GDM1 (cell line): ENCODE results near the gene CMBL.
"Not testable (repeated sequence)": the region's sequence is repeated elsewhere in the genome, so short reads cannot be mapped to it uniquely, and the experiment has no call there.

ENCODE experiments used
- DNase-seq: peaks from one replicate; lab custom pipeline; 2025; lab: John Stamatoyannopoulos, UW

CMBL gene

DNA sequence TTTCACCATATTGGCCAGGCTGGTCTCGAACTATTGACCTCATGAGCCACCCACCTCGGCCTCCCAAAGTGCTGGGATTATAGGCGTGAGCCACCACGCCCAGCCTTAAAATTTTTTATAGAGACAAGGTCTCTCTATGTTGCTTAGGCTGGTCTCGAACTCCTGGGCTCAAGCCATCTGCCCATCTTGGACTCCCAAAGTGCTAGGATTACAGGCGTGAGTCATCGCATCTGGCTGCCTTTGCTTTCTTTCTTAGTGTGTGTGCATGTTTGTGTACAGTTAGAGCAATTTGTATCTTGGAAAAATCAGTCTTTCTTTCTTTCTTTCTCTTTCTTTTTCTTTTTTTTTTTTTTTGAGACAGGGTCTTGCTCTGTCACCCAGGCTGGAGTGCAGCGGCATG, 22.3 kb downstream of the CMBL start:
- DNase-seq, result not testable (repeated sequence)

DNA sequence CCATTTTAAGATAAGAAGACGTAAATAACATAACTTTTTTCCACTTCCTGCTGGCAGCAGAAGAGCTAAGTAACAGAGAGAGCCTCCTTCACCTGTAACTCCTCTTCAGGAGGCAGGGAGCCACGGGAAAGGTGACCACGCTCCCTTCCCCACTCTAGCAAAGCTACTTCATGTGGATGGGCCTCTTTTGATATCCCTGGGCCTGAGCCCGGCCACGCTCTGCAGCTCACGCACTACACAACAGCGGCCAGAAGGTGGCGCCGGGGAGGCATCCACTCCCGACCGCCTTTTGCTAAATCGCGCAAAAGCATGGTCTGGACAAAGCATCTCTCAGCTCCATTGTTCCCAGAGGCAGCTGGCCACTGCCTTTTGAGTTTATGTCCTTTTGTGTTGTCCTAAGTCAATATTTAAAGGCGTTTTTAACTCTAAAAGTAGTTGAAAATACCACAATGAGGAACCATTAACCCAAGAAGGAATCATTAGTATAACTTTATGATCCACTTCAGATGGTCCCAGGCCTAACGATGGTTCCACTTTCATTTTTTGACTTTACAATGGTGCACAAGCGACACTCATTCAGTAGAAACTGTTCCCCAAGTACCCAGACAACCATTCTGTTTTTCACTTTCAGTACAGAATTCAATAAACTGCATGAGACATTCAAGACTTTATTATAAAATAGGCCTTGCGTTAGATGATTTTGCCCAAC, 23.6 kb downstream of the CMBL start:
- peak; percentile 61 for DNase-seq

DNA sequence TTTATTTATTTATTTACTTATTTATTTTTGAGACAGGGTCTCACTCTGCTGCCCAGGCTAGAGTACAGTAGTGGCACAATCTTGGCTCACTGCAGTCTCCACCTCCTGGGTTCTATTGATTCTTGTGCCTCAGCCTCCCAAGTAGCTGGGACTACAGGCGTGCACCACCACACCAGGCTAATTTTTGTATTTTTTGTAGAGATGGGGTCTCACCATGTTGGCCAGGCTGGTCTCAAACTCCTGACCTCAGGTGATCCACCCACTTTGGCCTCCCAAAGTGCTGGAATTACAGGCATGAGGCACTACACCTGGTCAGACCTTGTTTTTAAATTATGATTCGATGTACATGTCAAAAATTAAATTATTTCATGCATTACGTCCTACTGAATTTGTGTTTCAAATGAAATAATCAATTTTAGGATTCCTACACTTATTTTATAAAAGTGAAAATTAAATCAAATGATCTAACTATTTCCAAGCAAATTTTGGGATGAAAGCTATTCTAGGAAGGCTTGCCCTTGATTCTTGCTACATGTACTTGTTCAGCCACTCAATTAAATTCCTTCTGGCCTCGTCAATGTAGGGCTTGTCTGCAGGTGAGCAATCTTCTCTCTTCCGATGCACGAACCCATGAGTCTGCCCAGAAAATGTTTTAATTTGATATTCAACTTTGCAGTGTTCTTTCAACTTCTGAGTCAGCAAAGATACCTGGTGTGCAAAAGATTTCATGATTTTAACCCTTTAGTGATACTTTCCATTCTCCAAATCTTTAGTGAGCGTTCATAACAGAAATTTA, 27.6 kb downstream of the CMBL start:
- no peak for DNase-seq

DNA sequence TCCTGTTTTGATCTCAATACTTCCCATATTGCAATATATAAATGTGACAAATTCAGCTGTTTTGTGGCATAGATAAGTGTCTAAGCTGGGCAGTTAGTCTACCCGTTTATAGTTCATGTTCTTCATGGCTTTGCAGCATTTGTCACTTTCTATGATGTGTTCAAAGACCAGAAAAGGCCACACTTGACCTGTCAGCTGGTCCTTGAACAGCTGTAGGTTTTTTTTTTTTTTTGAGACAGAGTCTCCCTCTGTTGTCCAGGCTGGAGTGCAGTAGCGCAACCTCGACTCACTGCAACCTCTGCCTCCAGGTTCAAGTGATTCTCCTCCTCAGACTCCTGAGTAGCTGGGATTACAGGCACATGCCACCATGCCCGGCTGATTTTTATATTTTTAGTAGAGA, 28.4 kb downstream of the CMBL start:
- DNase-seq, result no peak

DNA sequence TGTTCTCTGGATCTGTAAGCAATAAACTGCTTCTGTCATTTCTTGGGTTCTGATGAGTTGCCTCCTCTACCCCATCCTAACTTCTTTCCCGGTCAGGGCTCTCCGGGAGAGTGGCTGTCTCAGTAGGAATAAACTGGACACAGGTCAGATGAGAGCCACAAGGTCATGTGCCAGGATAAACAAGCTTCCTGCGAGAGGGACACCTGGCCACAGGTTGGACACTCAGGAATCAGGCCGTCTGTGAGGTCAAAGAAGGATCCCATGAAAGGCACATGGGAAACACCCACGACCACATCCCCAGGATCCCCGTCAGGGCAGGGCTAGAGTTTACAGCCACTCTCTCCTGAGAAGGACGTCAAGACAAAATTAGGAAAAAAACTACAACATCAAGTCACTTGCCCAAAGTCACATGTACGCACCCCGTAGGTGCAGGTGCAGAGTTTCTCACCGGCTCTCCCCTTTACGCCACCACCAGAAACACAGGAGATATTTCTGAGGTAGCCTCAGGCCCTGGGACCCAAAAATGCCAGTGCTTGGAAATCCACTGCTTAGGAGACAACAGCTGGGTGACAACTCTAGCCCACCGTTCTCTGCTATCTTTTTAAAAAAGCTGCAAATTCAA, 28.9 kb downstream of the CMBL start:
- DNase-seq, result no peak

DNA sequence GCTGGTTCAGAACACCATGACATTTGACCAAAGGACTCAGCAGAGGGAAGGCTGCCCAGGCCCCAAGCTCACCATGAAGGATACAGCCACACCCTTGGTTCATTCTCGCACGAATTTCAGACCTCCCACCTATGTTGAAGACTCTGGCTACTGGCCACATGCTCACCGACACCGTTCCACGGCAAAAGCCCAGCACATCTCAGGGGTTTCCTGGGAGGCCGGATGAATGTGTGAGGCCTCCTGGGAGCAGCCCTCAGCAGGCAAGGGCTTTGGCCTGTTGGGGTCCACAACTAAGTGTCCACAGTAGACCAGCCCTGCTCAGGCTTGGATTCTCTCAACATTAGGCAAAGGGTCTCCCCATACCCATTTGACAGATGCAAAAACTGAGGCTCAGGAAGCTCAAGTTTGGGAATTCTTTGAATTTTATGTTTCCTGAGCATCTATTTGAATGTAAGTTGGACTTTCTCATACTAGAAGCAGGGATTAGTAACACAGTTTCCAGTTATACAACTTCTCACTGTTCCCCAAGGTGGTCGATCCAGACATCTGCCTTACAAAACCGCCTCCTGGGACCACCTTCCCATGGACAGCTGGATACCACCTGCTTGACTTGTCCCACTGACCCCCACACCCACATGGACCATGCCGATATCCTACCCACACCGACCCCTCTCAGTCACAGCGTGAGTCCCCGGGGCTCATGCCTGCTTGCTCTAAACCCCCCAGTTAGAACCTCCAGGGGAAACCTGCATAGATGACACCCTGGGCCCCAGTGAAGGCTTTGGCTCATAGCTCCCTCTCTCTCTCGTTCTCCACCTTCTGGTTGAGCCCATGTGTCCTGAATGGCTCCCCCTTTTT, 29.7 kb downstream of the CMBL start:
- no peak for DNase-seq

DNA sequence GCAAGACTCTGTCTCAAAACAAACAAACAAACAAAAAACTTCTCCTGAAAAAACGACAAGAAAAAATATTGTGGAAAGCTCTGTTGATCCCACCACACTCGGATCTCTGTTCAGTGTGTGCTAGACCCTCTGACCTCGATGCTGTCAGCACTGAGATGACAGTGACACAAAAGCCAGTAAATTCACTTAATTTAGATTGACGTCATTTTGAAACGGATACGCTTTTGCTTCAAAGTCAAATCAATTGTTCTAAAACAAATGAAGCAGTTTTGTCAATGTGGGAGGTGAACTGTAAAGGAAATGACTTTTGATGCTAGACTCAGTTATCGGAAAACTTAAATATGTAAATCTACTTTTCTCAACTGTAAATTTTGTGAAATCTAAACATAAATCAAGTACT, 31.0 kb downstream of the CMBL start:
- DNase-seq, result no peak

DNA sequence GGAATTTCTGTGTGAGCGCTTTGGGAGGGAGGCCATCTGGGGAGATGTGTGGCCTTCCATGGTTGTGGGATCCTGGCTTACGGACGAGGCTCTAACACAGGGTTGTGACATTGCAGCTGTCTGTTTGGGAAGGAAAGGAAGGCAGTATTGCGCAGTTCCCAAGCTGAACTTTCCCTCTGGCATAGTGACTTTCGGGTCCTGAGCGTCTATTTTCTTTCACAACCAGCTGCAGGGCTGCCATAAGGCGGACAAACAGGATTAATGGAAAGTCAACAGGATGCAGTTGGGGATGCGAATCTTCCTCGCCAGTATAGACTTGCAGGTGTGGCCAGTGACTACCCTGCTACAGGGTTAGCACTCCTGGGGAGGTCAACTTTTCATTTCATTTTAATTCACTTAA, 31.7 kb downstream of the CMBL start:
- no peak for DNase-seq

DNA sequence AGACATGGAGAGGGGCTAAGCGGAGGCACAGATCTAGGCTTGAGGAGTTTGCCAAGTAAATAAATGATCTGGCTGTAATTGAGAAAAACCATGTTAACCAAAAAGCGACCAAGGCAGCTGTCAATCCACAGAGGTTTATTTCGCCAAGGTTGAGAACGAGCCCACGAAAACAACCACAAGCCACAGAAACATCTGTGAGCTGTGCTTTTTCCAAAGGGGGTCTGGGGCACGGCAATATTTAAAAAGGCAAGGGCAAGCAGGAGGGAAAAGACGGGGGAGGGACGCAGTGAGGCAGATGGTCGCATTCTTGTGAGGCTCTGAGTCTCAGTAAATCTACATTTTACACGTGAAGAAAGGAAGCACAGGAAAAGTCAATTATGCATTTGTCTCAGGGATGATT, 32.2 kb downstream of the CMBL start:
- no peak for DNase-seq

DNA sequence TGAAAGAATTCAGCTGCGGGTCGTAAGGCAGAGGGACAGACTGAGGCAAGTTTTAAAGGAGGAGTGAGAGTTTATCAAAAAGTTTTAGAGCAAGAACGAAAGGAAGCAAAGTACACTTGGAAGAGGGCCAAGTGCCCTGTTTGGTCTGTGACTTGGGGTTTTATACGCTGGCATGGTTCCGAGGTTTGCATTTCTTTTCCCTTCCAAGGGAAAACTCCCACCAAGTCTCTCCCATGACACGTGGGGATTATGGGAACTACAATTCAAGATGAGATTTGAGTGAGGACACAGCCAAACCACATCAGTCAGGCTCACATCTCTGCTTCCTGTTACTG, 34.9 kb downstream of the CMBL start:
- DNase-seq, result not testable (repeated sequence)

DNA sequence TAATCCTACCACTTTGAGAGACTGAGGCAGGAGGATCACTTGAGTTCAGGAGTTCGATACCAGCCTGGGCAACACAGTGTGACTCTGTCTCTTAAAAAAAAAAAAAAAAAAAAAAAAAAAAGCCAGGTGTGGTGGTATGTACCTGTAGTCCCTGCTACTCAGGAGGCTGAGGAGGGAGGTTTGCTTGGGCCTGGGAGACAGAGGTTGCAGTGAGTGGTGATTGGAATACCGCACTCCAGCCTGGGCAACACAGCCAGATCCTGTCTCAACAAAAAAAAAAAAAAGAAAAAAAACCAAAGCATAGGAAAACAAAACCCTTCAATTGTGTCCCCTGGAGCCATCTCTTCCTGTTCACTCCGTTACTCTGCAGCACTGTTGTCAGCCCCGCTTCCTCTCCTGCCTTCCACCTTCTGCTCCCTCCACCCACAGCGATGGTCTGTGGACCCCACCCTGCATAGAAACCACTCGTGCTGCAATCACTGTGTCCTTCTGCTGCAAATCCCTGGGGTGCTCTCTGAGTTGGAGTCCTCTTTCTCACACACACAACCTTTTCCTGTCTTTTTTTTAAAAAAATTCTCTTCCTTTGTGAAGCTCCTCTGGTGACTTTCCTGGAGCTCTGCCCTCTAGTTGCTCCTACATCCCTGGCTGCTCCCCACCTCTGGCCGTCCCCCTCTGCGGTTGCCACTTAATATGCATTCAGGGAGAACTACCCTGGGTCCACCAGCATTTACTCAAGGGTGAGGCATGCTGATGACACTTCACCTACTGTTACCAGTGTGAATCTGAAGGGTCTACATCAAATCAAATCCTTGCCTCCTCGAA, 35.4 kb downstream of the CMBL start:
- DNase-seq, result no peak

DNA sequence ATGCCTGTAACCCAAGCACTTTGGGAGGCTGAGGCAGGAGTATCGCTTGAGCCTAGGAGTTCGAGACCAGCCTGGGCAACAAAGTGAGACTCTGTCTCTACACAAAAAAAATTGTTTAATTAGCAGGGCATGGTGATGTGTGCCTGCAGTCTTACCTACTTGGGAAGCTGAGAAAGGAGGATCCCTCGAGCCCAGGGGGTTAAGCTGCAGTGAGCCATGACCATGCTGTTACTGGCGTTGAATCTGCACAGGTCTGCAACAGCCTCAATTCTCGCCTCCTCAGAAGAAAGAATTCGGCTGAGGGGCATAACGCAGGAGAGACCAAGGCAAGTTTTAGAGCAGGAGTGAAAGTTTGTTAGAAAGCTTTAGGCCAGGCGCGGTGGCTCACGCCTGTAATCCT, 39.6 kb downstream of the CMBL start:
- DNase-seq, result no peak

DNA sequence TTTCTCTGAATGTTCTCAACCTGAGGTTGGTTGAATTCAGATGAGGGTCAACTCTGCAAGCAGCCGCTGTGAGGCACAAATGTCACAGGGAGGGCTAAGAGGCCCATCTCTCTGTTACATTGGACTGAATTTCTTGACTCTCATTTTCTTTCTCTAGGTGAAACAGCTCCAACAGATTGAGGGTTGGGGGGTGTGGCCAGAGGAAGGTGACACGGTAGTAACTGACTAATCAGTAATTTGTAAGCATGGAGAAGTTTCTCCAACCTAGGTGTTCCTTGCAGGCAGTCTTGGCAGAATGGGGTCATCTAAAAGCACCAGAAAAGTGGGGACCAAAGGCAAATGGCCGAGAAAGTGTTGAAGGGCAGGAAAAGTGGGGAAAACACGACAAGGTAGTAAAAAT, 40.9 kb downstream of the CMBL start:
- no peak for DNase-seq

DNA sequence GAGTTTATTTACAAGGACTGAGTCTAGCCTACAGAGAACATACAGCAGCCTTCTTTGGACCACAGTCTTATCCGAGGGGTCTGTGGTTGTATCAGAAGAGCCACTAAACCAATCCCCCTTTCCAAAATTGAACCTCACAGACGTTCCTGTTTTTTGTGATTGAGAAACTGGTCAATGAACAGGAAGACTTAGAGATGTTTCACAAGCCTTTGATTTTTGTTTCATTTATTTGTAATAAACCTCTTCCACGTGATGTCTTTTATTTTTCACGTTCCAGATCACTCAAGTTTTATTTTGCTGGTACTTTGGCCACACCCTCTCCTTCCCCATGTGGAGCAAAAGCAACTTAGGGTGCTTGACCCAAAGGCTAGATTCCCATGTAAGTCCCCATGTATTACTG, 41.6 kb downstream of the CMBL start:
- DNase-seq, result no peak

DNA sequence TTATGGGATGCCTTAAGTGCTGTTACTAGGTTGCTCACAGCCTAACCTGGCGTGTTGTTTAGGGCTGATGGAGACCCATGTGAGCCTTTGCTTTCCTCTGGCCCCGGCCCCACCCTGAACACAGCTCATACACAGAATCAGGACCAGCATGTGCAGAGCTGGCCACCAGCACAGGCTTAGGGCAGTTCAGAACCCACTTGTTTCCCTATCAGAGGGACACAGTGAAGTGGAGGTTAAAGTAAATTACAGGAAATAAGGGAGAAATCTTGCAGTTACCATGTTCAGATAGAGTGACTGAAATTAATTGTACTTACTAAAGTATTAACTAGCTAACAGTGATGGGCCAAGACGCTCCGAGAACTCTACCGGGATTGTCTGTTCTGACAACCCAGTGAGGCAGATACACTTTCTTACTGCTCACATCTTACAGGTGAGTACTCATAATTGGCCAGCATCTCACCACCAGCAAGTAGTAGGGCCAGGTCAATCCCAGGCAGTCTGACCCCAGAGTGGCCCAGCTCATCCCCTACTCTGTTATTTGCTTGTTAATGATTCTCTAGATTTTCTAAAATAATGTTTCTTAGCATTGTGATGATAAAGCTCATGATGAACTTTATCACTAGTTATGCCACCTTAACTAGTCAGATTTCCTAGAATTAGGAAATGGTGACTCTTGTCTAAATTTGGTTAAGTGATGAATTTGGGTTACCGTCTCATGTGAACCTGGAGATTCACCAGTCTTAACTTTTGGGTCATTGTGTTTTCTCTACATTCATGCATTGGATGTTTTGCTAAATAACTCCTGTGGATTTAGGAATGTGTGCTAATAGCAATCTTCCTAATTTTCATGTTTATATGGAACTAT, 42.2 kb downstream of the CMBL start:
- DNase-seq, result no peak

DNA sequence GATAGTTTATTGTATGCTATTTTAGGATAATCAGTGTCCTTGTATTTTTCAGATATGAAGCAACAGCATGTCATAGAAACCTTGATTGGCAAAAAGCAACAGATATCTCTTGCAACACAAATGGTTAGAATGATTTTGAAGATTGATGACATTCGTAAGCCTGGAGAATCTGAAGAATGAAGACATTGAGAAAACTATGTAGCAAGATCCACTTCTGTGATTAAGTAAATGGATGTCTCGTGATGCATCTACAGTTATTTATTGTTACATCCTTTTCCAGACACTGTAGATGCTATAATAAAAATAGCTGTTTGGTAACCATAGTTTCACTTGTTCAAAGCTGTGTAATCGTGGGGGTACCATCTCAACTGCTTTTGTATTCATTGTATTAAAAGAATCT, 43.1 kb downstream of the CMBL start:
- DNase-seq, result no peak

DNA sequence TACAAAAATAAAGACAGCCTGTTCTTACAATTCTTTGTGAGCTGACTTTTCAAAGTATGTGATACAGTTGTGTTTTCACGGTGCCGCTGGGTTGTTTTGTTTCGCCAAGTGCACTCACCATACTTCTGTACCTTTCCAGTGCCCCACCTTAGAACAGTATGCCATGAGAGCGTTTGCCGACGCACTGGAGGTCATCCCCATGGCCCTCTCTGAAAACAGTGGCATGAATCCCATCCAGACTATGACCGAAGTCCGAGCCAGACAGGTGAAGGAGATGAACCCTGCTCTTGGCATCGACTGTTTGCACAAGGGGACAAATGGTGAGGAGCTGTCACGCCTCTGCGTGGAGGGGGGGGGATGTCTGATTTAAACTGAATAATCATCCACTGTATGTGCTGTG, 44.7 kb downstream of the CMBL start:
- no peak for DNase-seq

DNA sequence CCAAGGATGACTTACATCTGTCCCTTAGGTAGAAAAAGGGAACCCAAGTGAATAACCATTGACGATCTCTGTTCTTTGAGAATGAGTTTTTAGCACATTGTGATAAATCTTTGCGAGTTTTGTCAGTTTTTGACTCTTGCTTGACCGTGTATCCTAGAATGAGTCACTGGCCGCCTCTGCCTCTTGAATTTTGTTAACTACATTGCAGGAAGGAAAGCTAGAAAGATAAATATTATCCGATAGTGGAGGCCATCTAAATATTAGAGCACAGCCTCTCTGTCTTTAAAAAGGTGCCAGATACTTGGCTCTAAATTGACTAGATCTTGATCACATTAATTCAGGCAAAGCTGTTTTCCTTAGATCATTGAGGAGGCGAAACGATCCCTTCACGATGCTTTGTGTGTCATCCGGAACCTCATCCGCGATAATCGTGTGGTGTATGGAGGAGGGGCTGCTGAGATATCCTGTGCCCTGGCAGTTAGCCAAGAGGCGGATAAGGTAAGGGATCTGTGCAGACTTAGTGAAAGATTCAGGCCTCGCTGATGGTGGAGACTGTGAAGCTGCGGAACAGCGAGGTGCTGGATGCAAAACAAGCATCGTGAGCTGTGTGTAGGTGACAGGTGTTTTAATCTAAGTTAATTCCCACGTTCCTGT, 45.5 kb downstream of the CMBL start:
- DNase-seq, result no peak

DNA sequence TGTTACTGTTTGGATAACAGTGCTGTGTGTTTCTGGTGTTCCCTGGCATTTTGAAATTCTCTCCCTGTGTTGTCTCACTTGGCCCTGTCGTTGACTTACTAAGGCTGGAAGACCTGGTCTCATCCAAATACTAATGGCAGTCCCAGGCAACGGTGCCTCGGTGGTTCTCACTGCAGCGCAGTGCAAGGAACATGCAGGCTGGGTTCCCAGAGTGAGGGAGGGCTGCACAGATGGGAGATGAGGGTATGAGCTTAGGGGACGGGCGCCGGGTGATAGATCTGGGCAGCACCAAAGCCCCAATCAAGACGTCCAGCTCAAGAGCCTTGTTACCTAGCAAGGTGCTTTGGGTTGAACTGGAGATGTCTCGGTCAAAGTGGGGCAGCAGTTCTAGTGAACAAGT, 46.6 kb downstream of the CMBL start:
- no peak for DNase-seq

DNA sequence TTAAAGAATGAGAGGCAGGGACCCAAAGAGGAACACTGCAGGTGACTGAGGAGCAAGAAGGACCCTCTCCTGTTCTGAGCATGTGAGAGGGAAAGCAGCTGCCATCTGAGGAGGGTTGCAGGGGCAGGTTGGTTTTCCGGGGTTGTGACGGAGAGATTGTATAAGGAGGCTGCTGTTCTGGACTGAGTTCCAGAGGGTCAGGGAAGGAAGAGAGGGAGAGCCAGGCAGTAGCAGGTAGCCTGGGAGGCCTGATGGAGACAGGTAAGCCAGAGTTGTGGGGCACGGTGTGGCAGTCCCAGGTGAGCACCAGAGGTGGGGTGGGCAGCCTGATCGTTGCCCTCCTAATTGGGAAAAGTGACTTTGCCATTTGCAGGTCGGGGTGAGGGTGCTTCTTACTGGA, 47.8 kb downstream of the CMBL start:
- no peak for DNase-seq
